Medulla oblongata (tissue), 1 donor: Measurements from ENCODE around the gene UBL3.
A peak's percentile ranks its signal among the peaks of the same experiment; 100 is the strongest.

Experiments used
- DNase-seq: peaks from one replicate; pipeline ENCODE4 v3.0.0-alpha.2; 2015; ENCODE audit errors: extremely low spot score

UBL3 gene

DNA sequence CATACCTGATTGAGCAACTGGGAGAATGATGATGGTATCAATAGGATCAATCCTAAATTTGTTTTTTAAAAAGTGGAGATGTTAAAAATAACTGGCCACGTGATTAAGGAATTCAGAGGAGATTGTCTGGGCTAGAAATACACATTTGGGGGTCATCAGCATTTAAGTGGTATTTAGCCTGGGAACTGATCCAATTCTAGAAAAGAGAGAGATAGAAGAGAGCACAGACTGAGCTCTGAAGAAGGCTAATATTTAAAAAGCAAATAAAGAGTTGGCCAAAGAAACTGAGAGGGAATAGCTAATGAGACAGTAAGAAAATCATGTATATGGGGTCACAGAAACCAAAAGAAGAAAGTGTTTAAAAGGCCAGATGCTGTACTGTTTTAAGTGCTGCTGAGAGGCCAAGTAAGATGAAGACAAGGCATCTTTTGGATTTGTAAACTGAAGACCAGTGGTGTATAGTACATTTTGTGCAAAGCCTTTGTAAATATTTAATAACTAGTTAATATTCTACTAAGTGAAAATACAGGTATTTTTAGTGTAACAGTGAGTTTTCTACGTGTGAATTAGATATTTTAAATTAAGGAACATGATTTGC, 40.2 kb downstream of the UBL3 start:
- DNase-seq = no peak

DNA sequence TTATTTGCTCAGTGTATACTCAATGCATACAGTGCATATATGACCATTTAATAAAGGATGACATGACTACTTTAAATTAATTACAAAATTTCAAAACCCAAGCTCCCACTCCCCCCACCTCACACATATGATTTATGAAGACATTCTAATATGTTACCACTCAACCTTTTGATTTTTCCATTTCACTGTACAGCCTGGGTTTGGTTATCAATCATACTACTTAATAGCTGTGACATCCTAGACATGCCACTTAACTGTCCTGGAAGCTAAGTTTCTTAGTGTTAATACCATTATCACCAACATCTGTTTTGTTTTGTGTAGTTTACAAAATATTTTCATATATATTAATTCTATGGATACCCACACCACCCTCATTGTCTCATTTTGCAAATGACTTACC, 42.2 kb downstream of the UBL3 start:
- no peak for DNase-seq

DNA sequence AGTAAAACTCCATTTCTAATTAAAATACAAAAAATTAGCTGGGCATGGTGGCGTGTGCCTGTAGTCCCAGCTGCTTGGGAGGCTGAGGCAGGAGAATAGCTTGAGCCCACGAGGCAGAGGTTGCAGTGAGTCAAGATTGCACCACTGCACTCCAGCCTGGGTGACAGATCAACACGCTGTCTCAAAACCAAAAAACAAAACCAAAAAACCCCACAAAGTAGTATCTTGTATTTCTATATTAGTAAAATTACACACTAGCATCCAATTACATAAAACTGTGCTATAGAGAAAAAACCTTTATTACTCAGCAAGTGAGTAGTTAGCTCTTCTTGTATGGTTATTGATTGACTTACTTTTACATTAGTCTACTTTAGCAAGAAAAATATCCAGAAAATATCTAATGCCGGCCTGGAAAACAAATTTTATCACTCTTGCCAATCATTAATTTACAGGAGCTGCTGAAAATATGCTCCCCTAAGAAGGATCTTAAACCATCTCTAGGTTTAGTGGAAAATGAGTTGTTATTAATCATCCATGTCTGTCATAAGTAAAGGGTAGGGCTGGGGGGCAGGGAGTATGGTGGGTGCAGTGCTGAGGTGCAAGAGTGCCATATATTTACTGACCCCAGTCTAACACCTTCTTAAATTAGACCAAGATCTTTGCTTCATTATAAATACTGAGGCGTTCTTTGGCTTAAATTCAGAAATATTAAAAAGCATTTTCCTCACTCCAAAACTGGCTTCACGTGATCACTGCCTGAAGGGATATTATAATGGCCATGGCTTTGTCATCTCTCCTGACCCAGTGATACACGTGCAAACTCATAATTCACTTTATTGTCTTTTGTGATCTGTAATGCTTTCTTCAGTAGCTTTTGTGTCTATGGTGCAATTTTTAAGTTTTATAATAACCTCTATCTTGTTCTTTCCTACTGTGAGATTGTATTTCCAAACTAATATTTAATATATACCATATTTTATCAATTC, 44.1 kb downstream of the UBL3 start:
- no peak for DNase-seq

DNA sequence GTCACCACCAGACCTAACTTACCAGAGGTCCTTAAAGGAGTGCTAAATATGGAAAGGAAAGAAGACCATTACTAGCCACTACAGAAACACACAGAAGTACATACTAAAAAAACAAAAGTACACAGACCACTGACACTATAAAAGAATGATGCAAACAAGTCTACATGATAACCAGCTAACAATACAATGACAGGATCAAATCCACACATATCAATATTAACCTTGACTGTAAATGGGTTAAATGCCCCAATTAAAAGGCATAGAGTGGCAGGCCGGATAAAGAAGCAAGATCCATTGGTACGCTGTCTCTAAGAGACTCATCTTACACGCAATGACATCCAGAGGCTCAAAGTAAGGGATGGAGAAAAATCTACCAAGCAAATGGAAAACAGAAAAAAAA, 47.2 kb downstream of the UBL3 start:
- no peak for DNase-seq

DNA sequence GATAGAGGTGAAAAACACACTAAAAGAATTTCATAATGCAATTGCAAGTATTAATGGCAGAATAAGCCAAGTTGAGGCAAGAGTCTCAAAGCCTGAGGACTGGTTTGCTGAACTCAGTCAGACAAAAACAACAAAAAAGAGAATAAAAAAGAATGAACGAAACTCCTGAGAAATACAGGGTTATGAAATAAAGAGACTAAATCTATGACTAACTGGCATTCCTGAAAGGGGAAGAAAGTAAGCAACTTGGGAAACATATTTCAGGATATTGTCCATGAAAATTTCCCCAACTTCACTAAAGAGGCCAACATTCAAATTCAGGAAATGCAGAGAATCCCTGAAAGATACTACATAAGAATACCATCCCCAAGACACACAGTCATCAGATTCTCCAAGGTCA, 47.8 kb downstream of the UBL3 start:
- no peak for DNase-seq

DNA sequence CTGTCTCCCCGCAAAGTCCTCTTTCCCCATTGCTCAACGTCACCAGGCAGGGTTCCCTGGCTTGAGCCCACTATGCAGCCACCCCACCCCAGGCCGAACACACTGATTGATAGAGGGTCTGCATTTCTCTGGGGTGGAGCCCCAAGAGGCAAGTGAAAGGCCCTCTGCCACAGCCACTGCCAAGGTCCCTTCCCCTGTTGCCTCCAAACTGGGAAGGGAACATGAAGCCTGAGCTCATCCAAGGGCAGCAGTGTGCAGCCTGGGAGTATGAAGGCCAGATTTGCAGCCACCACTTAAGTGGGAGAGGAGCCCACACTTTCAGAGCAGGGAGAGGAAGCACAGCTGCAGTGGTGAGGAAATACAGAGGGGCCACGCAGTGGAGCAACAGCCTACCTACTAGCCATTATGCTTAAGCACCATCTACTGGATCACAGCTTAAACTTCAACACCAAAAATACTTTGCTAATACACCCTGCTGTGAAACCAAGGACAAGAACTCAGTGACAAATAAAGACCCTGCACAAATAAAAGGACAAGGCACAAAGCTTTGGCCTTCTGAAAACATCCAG, 48.6 kb downstream of the UBL3 start:
- DNase-seq = no peak

DNA sequence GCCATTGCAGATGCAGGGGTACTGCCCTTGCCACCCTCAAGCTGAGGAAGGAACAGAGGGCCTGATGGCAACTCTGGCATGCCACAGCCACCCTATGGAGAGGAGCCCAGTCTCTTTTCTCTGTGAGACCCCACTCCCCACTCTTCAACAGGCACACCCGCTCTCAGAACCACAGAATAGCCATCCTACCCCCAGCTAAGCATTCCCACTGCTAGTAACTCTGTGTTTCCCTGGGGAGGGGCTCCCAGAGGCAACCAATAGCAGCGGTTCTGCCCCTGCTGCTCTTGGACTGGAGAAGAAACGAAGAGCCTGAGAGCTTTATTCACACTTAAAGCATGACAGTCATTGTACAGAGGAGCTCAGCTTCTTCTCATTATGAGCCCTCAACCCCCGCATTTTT, 49.3 kb downstream of the UBL3 start:
- DNase-seq = no peak

DNA sequence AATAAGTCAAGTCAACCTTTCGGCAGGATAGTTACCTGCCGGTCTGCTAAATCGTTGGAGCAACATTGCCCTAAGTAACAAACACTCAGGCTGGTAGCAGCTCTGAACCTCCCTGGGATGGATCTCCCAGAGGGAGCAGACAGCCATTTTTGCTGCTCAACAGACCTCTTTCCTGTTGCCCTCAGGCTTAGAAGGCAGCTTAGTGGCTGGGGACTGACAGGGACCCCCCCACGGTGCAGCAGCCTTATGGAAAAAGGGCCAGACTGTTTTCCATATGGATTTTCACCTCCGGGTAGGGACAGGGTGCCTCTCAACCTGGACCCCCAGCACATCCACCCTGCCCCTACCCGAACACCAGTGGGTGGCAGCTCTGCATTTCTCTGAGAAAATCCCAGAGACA, 49.7 kb downstream of the UBL3 start:
- DNase-seq = no peak

DNA sequence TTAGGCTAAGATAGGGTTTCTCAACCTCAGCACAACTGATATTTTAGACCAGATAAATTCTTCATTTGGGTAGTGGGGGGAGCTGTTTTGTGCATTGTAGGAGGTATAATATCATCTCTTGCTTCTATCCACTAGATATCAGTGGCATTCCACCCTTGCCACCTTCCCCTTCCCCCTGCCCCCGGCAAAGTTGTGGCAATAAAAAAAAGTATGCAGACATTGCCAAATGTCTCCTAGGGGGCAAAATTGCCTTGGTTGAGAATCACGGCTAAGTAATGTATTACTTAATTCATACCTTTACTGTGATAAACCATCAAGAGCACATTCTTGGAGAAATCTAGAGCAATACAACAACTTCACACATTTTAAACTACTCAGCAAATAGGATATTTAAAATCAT, 51.4 kb downstream of the UBL3 start:
- no peak for DNase-seq

DNA sequence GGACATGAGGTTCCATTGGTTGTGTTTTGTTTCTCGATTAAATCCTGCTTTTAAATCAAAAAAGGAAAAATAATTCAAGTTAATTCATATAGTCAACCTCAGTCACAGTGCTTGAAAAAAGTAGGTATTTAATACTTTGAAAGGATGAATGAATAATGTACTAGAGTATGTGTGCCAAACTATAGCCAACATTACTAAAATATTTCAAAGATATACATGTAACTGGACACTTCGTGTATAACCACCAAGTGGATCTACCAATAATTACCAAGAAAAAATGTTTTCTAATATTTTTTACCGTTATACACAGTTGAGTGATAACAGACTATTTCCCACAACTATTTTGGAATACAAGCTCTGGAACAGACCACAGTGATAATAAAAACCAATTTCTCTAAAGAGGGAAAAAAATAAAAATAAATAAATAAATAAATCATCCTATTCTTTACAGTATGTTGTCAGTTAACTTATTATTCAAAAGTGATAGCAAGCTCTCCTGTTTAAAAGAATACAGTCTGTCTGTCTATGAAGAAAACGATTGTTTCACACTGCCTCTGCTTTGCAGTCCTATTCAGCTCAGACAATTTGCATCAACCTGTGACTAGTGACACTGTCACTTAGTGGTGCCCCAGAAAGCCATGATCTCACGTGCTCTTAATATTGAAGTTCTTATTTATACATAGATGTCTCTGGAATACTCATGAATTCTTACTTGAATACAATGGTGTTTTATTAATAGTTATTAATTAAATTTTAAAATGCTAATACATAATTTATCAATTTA, 58.2 kb downstream of the UBL3 start:
- DNase-seq = peak; percentile 77

DNA sequence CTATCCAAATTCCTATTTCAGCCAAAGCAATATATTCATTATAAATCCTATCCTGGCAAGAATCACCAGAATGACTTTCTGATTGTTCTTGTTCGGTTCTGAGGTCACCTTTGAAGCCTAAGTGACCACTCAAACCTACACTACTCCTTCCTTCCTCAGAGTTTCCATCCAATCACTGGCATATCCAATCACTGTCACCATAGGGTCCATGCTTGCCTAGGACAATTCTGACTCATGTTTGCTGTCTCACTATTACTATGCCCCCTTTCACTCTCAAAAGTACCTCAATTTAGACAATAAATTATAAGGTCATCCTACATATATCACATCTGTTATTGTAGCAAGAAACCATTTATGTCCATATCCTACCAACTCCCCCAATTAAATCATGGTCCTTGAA, 58.9 kb downstream of the UBL3 start:
- DNase-seq = no peak

DNA sequence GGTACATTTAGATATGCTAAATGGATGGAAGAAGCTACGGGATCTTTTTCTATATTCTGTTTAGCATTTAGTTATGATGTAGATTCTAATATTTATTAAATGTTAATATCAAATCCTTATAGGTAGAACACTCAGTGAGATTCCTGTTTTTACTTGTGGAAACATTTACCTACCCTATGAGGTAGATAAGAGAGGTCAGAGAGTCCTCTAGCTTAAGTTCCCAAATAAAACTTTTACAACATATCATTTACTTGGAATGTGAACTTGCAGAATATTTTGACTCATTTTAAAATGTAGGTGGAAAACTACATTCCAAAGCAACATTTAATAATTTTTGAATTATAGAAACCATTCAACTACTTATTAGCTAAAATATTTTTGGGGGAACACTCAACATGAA, 63.7 kb downstream of the UBL3 start:
- DNase-seq = no peak

DNA sequence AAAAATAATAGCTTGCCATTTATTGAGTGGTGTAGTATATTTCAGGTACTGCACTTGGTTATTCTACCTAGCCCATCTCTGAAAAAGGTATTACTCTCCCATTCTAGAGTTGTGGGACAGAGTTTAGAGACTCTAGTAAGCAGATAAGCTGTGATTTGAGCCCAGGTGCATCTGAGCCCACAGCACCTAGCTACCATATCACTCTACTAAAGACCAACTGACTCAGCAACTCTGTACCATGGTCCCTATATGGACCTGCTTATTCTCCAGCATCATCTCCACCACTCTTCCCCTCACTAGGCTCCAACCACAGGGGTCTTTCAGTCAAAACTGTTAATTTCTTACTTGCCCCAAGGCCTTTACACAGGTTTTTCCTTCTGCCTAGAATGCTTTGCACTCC, 64.4 kb downstream of the UBL3 start:
- DNase-seq = no peak

DNA sequence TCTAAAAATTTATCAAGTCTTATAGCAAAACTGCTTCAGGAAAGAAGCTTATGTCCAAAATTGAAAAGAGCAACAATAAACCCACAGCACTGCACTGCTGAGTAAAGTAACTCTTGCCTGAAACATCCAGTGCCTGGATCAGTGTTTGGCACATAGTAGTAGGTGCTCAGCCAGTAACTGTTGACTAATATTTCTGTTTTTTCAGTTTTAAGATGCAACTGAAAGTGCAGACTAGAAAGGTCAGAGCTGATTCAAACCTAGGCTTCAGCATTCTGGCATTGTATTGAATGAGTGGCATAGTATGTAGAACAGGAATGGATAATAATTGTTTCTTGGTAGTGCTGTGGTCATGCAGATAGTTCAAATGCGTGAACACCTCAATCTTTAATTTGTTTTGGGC, 67.6 kb downstream of the UBL3 start:
- no peak for DNase-seq

DNA sequence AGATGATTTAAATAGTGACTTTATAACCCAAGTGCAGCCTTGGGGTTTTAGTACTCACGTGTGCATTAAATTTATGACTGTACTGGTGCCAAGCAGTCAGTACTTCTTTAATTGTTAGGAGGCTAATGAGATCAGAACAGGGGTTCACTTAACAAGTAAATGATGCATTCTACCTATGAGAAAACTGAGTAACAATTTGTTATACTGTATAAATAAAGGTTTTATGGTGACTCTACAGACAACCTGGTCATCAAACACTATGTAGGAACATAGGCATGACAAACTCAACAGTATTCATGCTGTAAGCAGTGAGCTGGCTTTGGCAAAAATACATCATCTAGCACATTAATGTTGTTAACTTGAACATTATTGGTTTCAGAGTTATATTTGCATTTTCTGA, 75.6 kb downstream of the UBL3 start:
- no peak for DNase-seq

DNA sequence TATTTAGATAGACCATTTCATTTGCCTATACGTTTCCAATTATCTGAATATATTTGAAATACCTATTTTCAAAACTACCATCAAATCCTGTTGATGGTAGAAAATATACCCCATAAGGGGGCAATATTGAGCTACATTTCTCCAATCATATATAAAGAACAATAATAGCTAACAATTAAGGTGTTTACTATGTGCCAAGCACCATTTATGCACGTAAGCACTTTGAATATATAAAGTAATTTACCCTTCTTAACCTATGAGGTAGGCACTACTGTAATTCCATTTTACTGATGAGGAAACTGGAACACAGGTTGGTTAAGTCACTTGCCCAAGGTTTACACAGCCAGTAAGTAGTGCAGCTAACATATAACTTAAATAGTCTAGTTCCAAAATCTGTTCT, 79.2 kb downstream of the UBL3 start:
- DNase-seq = peak; percentile 54

DNA sequence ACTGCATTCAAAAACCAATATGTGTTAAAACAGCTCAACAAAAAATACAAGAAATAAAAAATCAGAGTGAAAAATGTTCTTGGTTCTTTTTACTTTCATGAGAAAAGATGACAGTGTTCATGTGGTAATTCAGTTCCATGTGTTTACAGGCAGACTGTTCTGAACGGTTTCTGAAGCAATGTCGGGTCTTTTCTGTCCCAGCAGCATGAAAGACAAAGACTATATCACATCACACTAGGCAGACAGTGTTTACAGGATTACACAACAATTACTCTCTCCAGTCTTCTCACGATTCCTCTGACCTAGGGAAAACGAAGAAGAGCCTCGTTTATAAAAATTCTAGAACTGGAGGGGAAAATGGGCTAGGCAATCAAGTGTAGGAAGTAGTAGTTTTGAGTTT, 83.4 kb downstream of the UBL3 start:
- DNase-seq = peak; percentile 74

DNA sequence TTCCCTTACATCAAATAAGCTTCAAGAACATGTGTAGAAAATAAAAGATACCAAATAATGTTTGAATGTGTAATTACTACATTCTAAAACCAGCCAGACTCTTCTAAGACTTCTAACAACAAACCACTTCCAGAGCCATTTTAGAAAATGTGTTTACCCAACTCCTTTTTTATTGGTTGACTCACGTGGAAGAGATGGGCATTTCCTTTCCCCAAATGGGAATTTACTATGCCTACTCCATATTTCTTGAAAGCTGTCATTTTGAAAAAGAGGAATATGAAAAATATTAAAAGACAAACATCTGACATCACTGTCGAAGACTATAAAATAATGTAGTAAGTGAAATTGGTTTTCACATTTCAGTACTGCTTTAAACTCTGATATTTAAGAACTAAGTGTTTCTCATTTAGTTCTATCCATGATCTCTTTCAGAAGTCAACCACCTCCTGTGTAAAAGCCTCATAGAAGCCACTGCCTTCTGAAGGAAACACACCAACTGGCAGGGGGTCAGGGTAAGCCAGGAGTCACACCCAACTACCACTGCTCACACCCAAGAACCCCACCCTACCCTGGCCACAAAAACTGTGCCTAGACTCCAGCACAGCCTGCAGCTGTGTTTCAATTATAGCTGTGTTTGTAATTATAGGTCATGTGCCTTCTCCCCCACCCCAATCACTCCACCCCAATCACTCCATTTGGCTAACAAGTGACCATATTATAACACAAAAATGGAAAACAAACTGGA, 86.8 kb downstream of the UBL3 start:
- no peak for DNase-seq

DNA sequence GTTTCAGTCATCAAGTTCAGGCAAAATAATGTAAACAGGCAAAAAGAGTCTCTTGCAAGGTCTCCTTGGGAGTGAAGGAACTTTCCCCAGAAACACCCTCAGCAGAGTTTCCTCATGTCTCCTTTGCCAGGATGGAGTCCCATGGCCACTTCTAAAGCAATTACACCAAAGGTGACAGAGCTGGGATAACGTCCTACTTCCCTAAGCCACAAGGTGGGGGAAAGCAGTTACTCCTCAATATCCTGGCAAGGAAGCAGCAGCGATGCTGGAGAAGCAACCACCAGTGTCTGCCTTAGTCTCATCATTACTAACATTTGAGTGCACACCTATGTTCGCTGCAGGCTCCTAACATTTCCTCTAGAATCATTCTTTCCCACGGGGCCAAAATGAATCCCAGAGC, 88.6 kb downstream of the UBL3 start:
- no peak for DNase-seq

DNA sequence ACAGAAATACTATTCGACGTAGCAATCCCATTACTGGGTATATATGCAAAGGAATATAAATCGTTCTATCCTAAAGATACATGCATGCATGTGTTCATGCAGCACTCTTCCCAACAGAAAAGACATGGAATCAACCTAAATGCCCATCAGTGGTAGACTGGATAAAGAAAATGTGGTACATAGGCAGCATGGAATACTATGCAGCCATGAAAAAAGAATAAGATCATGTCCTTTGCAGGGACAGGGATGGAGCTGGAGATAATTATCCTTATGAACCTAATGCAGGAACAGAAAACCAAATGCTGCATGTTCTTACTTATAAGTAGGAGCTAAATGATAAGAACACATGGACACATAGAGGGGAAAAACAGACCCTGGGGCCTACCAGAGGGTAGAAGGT, 89.3 kb downstream of the UBL3 start:
- DNase-seq = no peak

DNA sequence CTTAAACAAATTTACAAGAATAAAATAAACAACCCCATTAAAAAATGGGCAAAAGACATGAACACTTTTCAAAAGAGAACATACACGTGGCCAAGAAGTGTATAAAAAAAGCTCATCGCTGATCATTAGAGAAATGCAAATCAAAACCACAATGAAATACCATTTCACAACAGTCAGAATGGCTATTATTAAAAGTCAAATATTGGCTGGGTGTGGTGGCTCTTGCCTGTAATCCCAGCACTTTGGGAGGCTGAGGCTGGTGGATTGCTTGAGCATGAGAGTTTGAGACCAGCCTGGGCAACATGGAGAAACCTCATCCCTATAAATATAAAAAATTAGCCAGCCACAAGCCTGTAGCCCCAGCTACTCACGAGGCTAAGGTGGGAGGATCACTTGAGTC, 89.9 kb downstream of the UBL3 start:
- no peak for DNase-seq
